ENCODE results near the gene PTPRT.

GRCh38 chr20:42507874-42508273 lies 681.8 kb downstream of the PTPRT start:
- no peak for TF ChIP-seq CTCF (tag by site-specific recombination; IDR thresholded peaks at IDR 0.05)
- TF ChIP-seq ZNF623 (tag by site-specific recombination; IDR thresholded peaks at IDR 0.05), result no peak
- TF ChIP-seq ZNF629 (tag by site-specific recombination; IDR thresholded peaks at IDR 0.05), result no peak
- TF ChIP-seq, protein P1, sequence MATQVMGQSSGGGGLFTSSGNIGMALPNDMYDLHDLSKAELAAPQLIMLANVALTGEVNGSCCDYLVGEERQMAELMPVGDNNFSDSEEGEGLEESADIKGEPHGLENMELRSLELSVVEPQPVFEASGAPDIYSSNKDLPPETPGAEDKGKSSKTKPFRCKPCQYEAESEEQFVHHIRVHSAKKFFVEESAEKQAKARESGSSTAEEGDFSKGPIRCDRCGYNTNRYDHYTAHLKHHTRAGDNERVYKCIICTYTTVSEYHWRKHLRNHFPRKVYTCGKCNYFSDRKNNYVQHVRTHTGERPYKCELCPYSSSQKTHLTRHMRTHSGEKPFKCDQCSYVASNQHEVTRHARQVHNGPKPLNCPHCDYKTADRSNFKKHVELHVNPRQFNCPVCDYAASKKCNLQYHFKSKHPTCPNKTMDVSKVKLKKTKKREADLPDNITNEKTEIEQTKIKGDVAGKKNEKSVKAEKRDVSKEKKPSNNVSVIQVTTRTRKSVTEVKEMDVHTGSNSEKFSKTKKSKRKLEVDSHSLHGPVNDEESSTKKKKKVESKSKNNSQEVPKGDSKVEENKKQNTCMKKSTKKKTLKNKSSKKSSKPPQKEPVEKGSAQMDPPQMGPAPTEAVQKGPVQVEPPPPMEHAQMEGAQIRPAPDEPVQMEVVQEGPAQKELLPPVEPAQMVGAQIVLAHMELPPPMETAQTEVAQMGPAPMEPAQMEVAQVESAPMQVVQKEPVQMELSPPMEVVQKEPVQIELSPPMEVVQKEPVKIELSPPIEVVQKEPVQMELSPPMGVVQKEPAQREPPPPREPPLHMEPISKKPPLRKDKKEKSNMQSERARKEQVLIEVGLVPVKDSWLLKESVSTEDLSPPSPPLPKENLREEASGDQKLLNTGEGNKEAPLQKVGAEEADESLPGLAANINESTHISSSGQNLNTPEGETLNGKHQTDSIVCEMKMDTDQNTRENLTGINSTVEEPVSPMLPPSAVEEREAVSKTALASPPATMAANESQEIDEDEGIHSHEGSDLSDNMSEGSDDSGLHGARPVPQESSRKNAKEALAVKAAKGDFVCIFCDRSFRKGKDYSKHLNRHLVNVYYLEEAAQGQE (tag by site-specific recombination; IDR thresholded peaks at IDR 0.05), result no peak
- TF ChIP-seq PBX3 (CRISPR knock-in tag; IDR thresholded peaks at IDR 0.05), result no peak
- no peak for TF ChIP-seq MZF1 (tag by site-specific recombination; IDR thresholded peaks at IDR 0.05; ENCODE audit: borderline replicate concordance)
- TF ChIP-seq KLF9 (tag by site-specific recombination; IDR thresholded peaks at IDR 0.05; ENCODE audit: low read depth), result no peak
- TF ChIP-seq ZNF76 (tag by site-specific recombination; IDR thresholded peaks at IDR 0.05; ENCODE audit: borderline replicate concordance, low read depth), result no peak
- TF ChIP-seq ZNF302 (tag by site-specific recombination; IDR thresholded peaks at IDR 0.05; ENCODE audit: low read depth), result no peak
